CD4-positive, alpha-beta T cell treated with Interleukin-21 for 1 hour (primary cell): ENCODE measurements around the gene SLC39A10.
A peak's percentile ranks its signal among the peaks of the same experiment; 100 is the strongest.
"Not testable (repeated sequence)": the region's sequence is repeated elsewhere in the genome, so short reads cannot be mapped to it uniquely, and the experiment has no call there.

ENCODE experiments used
- DNase-seq: peaks from one replicate; pipeline ENCODE4 v3.0.0-alpha.2; 2020

SLC39A10 gene

DNA sequence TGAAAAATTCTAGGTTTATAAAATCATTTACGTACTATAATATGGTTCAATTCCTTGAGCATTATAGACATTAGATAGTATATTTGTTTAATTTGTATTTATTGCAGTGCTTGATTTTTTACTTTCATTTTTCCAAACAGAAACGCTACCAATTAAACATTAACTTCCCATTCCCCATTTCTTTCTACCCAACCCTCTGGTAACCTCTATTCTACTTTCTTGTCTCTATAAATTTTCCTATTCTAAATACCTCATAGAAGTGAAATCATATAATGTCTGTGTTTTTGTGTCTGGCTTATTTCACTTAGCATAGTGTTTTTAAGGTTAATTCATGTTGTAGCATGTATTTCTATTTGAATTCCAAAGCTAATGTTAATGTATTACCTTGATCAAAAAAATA, 11.6 kb upstream of the SLC39A10 start:
- no peak for DNase-seq

DNA sequence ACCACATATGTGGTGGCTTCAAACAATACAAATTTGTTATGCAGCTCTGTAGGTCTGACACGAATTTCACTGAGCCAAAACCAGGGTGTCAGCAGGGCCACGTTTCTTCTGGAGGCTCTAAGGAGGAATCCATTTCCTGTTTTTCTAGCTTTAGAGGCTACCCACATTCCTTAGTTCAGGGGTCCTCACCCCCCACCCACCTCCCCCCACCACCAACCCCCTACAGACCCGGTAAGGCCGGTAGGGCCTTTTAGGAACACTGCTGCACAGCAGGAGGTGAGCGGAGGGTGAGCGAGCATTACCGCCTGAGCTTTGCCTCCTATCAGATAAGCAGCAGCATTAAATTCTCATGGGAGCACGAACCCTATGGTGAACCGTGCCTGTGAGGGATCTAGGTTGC, 10.6 kb upstream of the SLC39A10 start:
- no peak for DNase-seq

DNA sequence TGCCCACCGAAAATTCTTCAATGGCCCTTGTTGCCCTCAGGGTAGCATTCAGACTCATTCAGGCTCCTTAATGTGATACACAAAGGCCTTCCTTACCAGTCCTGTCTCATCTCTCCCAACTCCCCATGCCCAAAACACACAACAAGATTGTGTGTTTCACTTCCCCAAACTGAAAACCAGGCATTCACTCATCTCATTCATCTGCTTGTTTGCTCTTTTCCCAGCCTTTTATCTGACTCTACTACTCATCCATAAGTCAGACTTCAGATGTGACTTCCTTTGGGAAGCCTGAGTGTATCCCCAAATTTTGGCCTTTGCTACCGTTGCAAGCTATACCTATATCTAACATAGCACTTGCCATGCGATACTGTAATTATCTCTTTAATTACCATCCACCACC, 9.7 kb upstream of the SLC39A10 start:
- DNase-seq, result no peak

DNA sequence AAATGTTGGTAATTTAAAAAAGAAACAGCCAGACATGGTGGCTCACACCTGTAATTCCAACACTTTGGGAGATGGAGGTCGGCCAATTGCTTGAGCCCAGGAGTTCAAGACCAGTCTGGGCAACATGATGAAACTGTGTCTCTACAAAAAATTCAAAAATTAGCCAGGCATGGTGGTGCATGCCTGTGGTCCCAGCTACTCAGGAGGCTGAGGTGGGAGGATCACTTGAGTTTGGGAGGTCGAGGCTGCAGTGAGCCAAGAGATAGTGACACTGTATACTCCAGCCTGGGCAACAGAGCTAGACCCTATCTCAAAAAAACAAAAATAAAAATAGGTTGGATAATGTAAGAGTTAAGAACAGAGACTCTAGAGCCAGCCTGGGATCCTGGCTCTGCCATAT, 8.7 kb upstream of the SLC39A10 start:
- DNase-seq, result not testable (repeated sequence)

DNA sequence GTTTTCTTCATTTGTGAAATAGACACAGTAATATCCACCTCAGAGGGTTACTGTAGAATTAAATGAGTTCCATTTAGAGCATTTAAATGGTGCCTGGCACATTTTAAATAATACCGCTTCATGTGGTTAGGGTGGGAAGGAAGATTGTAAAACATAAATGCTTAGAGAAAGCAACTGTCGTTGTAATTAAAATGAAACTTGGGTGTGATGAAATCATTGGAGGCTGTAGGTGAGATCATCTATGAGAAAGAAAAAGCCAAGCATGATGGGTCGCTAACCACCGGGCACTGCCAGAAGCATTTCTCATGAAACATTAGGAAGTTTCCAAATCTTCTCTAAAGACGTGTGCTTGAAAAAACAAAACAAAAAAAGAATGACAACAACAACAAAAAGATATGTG, 8.2 kb upstream of the SLC39A10 start:
- DNase-seq, result peak; percentile 32

DNA sequence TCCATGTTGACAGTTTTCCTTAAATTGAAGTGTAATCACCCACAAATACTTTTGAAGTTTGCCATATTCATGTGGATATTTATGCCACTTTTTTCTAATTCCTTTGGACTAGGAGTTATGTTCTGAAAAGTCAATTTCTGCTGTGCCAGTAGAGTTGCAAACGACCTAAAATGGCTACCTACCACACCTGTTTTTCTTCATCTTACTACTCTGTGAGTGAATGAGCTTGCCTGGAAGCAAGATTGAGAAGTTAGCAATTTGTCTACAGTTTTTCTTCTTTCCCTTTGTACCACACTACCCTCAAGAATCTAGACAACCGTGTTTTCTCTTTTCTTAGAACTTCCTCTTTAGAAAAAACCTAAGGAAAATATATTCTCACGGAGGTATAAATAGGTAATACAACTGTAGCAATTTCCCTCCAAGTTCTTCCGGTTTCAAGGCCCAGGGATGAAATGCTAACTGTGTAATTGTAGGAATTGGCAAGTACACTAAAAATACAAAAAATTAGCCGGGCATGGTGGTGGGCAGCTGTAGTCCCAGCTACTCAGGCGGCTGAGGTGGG, 7.3 kb upstream of the SLC39A10 start:
- DNase-seq, result no peak

DNA sequence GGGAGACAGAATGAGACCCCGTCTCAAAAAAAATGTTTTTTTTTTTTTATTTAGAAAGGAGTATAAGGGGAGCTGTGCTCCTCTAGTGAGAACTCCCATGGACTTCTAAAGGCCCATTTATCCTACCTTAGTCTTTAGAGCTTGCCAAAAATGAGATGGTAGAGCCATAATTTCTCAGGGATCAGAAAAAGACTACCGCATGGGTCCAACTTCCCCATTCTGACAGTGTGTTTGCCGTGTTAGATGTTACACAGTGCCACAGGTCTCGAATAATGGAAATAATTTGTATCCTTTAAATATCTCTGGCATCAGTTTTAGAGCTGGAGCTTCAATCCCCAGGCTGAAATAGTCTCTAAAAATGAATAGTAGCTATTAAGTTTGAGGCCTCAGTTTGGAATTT, 6.0 kb upstream of the SLC39A10 start:
- no peak for DNase-seq

DNA sequence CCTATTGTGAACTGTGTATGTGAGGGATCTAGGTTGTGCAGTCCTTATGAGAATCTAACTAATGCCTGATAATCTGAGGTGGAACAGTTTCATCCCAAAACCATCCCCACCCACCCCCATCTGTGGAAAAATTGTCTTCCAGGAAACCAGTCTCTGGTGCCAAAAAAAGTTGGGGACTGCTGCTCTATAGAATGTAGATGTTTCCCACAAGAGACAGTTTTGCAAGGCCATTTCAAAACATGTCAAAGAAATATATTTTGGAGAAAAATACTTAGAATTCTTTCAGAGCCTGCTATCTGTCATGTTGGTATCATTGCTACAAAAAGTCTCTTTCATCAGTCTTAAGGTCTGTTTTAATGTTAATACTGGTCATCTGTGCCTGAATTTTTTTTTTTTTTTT, 4.1 kb upstream of the SLC39A10 start:
- DNase-seq, result no peak

DNA sequence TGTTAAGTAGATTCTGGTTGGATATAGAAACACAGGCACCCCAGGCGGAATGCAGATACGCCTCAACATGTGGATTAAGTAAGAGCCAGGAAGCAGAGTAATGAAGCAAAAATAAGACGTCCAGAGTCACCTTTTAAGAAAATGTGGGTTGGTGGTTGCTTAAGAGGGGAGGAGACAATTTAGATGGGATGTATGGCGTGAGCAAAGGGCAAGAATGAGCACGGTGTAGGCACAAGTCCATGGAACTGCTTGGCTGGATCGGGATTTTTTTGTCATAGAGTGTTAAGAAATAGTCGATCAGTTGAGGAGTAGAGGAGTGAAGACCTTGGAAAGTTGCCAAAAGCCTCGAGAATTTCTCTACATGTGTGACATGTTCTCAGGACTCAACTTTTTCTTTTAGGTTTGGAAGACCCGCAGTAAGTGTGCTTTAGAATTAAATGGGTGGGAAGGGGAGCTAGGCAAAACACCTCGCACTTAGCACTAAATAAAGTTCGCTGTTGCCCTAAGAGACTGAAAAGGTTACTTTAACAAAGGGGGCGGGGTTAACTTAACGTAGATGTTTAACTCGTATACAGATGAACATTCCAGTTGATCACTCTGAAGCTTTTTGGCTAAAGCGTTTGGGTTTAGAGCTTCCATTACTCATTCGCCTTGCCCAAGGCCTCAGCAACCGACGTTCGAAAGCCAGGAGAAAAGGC, 716 bp upstream of the SLC39A10 start:
- DNase-seq, result no peak

DNA sequence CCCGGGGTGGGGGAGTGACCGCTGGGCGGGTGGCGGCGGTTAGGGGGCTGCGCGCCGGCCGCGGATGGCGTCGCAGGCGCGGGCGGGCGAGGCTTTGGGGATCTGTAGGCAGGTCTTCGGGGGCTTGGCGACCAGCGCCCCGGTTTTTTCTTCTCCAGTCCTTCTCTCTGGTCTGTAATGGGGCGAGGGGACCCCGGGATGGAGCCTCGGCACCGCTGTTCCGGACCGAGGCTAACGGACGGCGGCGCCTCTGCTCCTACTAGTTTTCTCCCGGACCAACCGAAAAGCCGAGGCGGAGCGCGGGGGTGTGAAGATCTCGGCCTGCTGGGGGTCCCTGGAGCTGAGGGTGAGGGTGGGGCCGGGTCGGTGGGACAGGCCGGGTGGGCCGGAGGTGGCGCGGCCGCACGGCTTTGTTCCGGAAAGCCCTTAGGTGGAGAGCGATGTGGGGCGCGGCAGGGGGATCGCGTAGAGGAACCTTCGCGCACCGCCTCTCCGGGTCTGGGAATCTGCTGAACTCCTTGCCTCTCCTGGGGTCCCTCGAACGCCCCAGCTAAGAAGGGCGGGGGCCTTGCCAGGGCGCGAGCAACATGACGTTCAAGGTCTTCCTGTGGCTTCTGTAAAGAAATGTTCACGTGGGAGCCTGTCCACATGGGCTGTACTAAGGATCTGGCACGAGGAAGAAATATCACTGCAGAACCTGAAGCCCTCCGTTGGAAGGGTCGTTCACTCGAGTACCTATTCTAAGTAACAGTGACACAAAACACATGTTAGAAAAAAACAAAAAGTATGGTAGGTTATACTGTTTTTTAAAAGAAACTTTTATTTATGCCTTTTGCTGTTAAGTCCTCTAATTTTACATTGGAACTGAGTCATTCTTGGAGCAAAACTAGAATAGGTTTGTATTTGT, 861 bp downstream of the SLC39A10 start:
- DNase-seq, result peak; percentile 82

DNA sequence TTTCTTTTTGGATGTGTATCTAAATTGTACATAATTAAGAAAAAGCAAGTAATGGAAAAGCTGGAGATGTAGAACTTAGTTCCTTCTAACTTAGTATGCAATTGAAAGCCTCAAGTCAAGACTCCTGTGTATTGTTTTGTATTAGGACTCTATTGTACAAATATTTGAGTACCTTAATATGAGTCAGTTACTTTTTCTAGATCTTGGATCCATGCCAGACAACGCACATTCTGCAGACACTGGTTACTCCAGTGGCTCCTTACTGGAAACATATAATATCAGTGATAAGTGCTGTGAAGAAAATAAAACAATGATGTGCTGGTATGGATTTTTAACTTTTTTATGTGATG, 1.5 kb downstream of the SLC39A10 start:
- peak; percentile 63 for DNase-seq

DNA sequence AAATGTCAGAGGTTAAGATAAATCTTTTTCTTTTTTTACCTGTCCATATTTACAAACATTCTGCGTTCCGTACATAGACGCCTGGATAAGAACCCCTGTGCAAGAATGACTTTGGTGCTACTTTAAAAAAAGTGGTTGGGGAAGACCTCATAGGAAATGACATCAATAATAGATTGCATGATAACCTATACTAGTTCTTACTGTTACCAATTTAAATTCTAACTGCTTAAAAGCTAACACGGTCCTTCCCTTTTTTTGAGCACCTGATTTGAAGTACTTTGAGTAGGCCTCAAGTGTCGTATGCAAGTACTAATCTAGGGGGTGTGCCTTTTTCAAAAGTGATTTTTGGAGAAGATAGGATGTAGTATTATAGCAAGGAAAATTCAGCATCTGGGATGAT, 2.1 kb downstream of the SLC39A10 start:
- peak; percentile 80 for DNase-seq

DNA sequence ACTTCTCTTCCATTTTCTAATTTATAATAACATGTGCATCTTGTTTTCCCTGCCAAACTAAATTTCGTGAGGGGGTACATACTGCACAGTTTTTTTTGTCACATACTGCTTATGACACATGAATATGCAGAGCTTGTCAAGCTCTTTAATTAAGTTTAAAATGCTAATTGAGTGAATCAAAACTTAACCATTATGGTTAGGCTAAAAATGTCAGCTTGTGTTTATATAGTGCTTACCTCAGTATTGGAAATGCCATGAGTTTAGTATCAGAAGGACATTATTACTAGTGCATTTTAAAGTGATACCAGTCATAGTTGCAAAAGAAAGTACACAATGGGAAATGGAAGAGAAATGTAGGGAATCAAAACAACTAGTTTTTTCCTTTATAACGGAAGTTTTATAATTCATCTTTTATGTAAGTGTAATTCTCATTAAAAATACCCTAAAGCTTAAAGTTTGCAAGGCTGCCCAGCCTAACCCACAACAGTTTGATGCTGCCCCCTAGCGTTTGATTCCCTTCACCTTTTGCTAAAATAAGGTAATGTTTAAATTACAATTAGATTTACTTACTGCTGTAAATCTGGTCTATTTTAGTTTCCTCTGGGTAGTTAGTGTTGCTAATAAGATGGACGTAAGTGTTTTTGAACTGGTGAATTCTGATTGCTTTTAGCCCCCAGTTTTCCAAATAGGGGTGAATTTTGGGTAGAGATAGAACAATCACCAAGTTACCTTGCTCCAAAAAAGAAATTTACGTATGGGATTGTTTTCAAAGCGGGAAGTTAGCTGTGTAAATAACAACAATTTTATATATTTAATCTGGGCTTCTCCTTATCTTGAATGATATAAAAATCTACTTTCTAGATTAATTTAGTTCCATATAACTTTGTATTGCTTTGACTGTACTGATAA, 3.2 kb downstream of the SLC39A10 start:
- peak; percentile 86 for DNase-seq

DNA sequence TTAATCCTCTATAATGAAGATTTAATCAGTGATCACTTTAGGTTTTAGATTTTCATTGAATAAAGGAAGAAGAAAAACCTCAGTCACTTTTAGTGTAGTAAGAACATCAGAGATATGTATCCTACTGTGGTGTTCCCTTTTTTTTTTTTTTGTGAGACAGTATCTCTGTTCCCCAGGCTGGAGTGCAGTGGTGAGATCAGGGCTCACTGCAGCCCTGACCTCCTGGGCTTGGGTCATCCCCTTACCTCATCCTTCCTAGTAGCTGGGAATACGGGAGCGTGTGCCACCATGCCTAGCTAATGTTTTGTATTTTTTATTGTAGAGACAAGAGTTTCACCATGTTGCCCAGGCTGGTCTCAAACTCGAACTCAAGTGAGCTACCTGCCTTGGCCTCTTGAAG, 5.1 kb downstream of the SLC39A10 start:
- no peak for DNase-seq

DNA sequence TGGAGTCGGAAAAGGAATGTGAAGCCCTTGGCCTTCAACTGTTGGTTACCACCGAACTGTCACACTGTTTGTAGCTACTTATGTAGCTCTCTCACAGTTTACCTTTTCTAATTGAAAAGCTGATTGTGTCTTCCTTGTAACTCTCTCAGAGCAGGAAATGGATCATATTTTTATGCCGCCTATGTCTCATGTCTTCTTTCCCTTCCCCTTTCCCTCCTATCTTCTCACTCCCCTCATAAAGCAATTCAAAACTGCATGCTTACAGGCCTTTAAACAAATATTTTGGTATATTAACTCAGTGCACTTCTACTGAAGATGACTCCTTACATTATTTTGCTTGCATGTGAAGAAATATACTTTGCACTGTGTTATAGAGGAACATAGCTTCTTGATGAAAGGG, 6.0 kb downstream of the SLC39A10 start:
- DNase-seq, result no peak

DNA sequence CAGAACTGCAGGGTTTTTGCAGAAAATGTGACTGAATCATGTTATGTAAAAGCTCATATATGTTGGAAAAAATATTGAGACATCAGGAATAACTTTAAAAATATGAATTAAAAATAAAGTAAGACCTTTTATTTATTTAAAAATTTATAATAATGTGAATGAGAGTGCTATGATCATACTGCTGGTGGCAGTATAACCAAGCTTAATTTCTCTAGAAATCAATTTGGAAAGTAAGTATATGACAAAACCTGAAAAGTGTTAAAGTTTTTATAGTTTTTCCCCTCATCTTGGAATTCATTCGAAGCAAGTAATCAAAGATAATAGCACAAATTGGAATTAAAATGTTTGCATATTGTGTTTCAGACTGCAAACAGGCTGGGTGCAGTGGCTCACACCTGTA, 7.5 kb downstream of the SLC39A10 start:
- DNase-seq, result no peak

DNA sequence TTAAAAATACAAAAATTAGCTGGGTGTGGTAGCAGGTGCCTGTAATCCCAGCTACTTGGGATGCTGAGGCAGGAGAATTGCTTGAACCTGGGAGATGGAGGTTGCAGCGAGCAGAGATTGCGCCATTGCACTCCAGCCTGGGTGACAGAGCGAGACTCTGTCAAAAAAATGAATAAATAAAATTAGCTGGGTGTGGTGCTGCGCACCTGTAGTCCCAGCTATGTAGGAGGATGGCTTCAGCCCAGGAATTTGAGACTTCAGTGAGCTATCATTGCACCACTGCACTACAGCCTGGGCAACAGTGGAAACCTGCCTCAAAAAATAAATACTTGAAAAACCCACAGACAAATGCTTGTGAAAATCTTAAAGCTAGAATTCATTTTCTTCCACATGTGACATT, 8.1 kb downstream of the SLC39A10 start:
- not testable (repeated sequence) for DNase-seq

DNA sequence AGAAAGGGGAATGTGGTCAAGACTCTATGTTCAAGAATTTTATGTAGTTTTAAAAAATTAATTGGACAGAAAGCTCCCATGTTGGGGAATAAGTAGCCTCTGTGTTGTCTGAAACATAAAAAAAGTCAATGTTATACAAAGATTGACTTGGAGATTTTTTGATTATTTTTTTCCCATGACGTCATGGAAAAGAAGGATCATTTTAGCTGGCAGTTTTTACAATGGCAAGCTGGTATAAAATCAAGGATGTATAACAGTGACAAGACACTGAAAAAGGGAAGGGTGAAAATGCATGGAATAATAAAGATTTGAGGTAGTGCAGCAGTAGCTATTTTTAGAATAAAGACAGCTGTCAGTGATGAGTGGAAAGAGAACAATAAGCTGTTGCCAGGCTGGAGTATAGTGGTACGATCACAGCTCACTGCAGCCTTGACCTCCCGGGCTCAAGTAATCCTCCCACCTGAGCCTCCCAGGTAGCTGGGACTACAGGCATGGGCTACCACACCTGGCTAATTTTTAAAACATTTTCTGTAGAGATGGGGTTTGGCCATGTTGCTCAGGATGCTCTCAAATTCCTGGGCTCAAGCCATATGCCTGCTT, 9.2 kb downstream of the SLC39A10 start:
- DNase-seq, result no peak

DNA sequence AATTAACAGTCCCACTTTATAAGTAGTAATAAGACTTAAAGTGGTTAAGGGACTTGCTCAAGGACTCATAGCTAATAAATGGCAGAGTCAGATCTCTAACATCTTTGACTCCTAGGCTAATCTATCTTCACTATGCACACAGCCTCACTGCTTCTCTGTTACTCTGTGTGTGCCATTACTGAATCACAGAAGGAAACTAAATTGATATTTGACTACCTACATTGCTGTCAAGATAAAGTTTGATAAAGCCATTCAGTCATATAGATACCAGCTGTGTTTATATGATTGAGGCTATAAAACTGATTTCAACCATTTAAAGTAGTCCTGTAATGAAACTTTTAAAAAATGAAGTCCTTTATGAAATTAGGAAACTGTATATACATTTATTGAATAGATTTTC, 10.9 kb downstream of the SLC39A10 start:
- no peak for DNase-seq

DNA sequence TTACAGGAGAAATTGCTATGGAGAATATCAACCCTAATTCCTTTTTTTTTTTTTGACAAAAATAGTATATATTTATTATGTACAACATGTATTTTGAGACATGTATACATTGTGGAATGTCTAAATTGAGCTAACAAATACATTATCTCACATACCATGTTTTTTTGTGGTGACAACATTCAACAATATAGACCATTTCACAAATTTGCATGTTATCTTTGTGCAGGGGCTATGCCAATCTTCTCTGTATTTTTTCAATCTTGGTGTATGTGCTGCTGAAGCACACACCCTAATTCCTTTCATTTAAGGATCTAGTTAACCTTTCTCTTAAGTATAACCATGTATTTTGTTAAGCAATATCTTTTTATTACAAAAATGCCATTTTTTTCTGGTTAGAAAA, 13.2 kb downstream of the SLC39A10 start:
- no peak for DNase-seq

DNA sequence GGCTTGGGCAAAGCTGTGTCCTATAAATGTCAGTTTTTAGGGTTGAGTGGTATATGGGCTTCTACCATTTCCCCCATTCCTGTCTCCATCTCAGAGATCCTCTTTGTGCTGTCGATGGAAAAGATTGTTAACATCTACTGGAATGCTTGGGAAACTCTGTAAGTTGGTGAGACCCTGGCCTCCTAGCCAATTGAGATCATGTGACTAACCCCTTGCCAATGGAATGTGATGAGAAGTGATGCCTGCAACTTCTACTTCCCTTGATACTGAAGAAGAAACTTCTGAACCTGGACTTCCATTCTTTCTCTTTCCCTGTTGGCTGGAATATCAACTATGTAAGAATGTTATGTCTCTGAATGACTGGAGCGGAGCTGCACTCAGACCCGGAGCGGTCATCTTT, 14.5 kb downstream of the SLC39A10 start:
- no peak for DNase-seq

DNA sequence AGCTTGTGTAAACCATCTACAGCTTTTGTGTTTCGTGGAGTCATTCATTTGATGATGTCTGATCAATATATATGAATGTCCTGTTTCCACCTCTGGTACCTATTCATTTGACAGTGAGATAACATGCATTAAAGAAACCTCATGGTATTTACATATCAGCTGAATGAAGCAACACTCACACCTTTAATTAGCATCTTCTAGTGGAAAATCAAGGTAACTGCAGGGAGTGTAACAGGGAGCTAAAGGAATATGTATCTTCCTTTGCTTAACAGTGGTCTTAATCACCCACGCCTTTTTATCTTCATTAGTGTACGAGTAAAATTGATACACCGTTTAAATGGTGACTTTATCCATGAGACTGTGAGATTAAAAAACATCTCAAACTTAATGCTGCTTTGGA, 15.6 kb downstream of the SLC39A10 start:
- no peak for DNase-seq
